Esophagus mucosa (tissue), 1 donor: Measurements from ENCODE around the gene PLCH2. TPM values are rescaled to one million over a fixed set of nuclear protein-coding genes. Genes with fewer than 3 reads are reported as not detected.

Source experiments
- ATAC-seq: fragments of 200-7000 bp; cut with Tn5 transposase; one replicate; pipeline ENCODE4 v1.9.1; 2020
- total RNA-seq: library from RNA; stranded (reverse); gene quantifications from one replicate; pipeline ENCODE4 v1.2.4, GENCODE V29; 2023
- donor health status: DM: yes; HTN: yes; CAD: no.

PLCH2 gene
- total RNA-seq, 1 donor from 2014 or later = 21.0 TPM

- no peak for ATAC-seq
Observed at GRCh38 chr1:2501820-2502119, 25.7 kb downstream of the PLCH2 start.

- no peak for ATAC-seq
Observed at GRCh38 chr1:2502210-2502609, 26.1 kb downstream of the PLCH2 start.

- no peak for ATAC-seq
Observed at GRCh38 chr1:2502661-2503553, 26.8 kb downstream of the PLCH2 start.

GRCh38 chr1:2503554-2504224, 27.6 kb downstream of the PLCH2 start:
- no peak for ATAC-seq

- ATAC-seq = no peak
Observed at GRCh38 chr1:2504225-2504948, 28.3 kb downstream of the PLCH2 start.

- no peak for ATAC-seq
Observed at GRCh38 chr1:2504949-2505272, 28.8 kb downstream of the PLCH2 start.

- peak; percentile 9 for ATAC-seq
Observed at GRCh38 chr1:2505461-2505994, 29.4 kb downstream of the PLCH2 start.

GRCh38 chr1:2506007-2506860, 30.1 kb downstream of the PLCH2 start:
- peak; percentile 5 for ATAC-seq

- ATAC-seq = peak; percentile 3
Observed at GRCh38 chr1:2506901-2507565, 30.9 kb downstream of the PLCH2 start.

GRCh38 chr1:2507744-2508155, 31.7 kb downstream of the PLCH2 start:
- no peak for ATAC-seq

GRCh38 chr1:2508180-2508579, 32.1 kb downstream of the PLCH2 start:
- ATAC-seq = no peak

GRCh38 chr1:2508751-2509150, 32.7 kb downstream of the PLCH2 start:
- ATAC-seq = no peak

- no peak for ATAC-seq
Observed at GRCh38 chr1:2509589-2509988, 33.5 kb downstream of the PLCH2 start.

GRCh38 chr1:2510366-2511155, 34.5 kb downstream of the PLCH2 start:
- no peak for ATAC-seq

GRCh38 chr1:2512862-2513421, 36.9 kb downstream of the PLCH2 start:
- ATAC-seq = no peak

GRCh38 chr1:2513939-2514652, 38.0 kb downstream of the PLCH2 start:
- no peak for ATAC-seq

GRCh38 chr1:2514863-2515762, 39.0 kb downstream of the PLCH2 start:
- ATAC-seq = no peak

- ATAC-seq = no peak
Observed at GRCh38 chr1:2515763-2516080, 39.6 kb downstream of the PLCH2 start.

GRCh38 chr1:2516124-2516523, 40.0 kb downstream of the PLCH2 start:
- no peak for ATAC-seq
